ENCODE data around the gene TRIAP1. TPM values are rescaled to one million over a fixed set of nuclear protein-coding genes. Genes with fewer than 3 reads are reported as not detected.

TRIAP1 gene
- total and polyA plus RNA-seq, 2 donors (not counting 3 experiments of a cell fraction or from before 2014, with no cell fraction given) = 26.1 to 46.0 TPM

DNA sequence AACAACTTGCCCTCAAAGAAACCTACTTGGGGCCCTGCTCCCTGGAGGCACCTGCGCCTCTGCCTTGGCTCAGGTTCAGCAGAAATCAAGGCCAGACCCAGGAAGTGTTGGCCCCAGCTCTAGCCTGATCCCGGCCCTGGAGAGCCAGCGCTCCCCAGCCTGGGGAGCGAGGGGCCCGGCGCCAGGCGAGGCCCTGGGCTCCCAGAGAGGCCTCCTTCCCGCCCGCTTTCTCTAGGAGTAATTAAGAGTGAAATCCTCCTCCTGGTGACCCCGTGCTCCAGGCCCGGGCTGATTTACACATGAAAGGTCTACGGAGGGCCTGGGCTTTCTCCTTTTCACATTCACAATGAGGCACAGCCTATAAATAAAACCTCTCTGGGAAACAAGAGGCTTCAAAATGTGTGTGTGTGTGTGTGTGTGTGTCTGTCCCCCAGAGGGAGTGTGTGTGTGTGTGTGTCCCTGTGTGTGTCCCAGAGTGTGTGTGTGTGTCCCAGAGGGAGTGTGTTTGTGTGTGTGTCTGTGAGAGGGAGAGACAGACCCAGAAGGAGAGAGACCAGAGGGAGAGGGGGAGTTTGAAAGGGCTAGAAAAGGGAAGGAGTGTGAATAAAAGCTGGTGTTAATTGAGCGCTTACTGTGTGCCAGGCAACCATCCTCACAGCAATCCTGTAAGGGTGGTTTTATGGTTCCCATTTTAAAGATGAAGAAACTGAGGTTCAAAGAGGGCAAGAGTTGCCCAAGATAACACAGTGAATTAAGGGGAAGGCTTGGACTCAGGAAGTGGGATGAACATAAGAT, 32.1 kb downstream of the TRIAP1 start:
- BruUV-seq (replicated peaks) = no TSS peak
- ChIA-PET CTCF (no interaction called here), POLR2A (no interaction called here)
- Histone ChIP-seq H3K4me2 (ENCODE audit: insufficient read depth, low read length) (no peak overlapping the region), H3K27ac (ENCODE audit: insufficient read depth, low read depth, low read length) (no peak overlapping the region), H3K9me1 (replicated peaks; ENCODE audit: control insufficient read depth, extremely low read depth, insufficient read depth, low read length) (no peaks in the 10 kb centered on the region), H3K4me3 (replicated peaks in 1 of 3; ENCODE audit: insufficient read depth in 1 of 3, low read depth in 1 of 3, low read length in 3 of 3) (no peak overlapping the region), H3K9ac (replicated peaks; ENCODE audit: extremely low read depth, insufficient read depth, low read length) (no peak overlapping the region), H3K4me1 (ENCODE audit: control insufficient read depth, extremely low read depth, insufficient read depth, low read length) (no peaks in the 10 kb centered on the region), H2AFZ (ENCODE audit: low read depth, low read length) (no peak overlapping the region), H3K9me3 (replicated peaks; ENCODE audit: control insufficient read depth, insufficient read depth, low read length) (no peaks in the 10 kb centered on the region), H3K79me2 (ENCODE audit: control insufficient read depth, insufficient read depth, low read length) (no peaks in the 10 kb centered on the region), H3K36me3 (ENCODE audit: control insufficient read depth in 2 of 2, extremely low read depth in 1 of 2, insufficient read depth in 2 of 2, low read length in 2 of 2) (no peaks in the 10 kb centered on the region), H4K20me1 (replicated peaks; ENCODE audit: control insufficient read depth, extremely low read depth, insufficient read depth, low read length) (no peaks in the 10 kb centered on the region), H3K27me3 (ENCODE audit: control insufficient read depth in 2 of 2, insufficient read depth in 2 of 2, low read length in 2 of 2) (no peaks in the 10 kb centered on the region)
- TF ChIP-seq MYC (IDR thresholded peaks at IDR 0.05; ENCODE audit: low read depth, low read length) = no peak
- TF ChIP-seq, protein P1, sequence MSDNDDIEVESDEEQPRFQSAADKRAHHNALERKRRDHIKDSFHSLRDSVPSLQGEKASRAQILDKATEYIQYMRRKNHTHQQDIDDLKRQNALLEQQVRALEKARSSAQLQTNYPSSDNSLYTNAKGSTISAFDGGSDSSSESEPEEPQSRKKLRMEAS (IDR thresholded peaks at IDR 0.05; ENCODE audit: insufficient read depth, insufficient read length) = no peak
- TF ChIP-seq POLR2AphosphoS5 (IDR thresholded peaks at IDR 0.05; ENCODE audit: insufficient read depth, low read depth, low read length) = no peak
- TF ChIP-seq, protein P2, sequence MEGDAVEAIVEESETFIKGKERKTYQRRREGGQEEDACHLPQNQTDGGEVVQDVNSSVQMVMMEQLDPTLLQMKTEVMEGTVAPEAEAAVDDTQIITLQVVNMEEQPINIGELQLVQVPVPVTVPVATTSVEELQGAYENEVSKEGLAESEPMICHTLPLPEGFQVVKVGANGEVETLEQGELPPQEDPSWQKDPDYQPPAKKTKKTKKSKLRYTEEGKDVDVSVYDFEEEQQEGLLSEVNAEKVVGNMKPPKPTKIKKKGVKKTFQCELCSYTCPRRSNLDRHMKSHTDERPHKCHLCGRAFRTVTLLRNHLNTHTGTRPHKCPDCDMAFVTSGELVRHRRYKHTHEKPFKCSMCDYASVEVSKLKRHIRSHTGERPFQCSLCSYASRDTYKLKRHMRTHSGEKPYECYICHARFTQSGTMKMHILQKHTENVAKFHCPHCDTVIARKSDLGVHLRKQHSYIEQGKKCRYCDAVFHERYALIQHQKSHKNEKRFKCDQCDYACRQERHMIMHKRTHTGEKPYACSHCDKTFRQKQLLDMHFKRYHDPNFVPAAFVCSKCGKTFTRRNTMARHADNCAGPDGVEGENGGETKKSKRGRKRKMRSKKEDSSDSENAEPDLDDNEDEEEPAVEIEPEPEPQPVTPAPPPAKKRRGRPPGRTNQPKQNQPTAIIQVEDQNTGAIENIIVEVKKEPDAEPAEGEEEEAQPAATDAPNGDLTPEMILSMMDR (IDR thresholded peaks at IDR 0.05; ENCODE audit: extremely low read depth in 1 of 2, insufficient read depth in 1 of 2, low read depth in 1 of 2, low read length in 2 of 2) = no peak
- no peak for DNase-seq (ENCODE audit: low read depth, low spot score)
- intact Hi-C loops (cut with micrococcal nuclease) (no loop called here), dilution Hi-C loops (cut with MboI; ENCODE audit: extremely low pct_ligation_motif_present, low sequenced_read_pairs) (no loop called here)
- FAIRE-seq = no peak

DNA sequence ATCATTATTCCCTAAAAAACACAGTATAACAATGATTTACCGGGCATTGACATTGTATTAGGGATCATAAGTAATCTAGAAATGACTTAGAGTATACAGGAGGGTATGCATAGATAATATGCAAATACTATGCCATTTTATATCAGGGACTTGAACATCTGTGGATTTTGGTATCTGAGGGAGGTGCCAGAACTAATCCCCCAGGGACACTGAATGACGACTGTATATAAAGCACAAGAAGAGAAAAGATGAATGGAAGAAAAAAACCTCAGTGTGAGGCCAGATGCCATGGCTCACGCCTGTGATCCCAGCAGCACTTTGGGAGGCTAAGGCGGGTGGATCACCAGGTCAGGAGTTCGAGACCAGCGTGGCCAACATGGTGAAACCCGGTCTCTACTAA, 33.8 kb downstream of the TRIAP1 start:
- DNase-seq (ENCODE audit: low read depth, low spot score) = no peak

More for the DNA sequence above, 33.8 kb downstream of the TRIAP1 start:
- Histone ChIP-seq H3K27ac (ENCODE audit: insufficient read depth, low read depth, low read length) (no peak overlapping the region), H3K9ac (replicated peaks; ENCODE audit: extremely low read depth, insufficient read depth, low read length) (no peak overlapping the region), H3K27me3 (ENCODE audit: control insufficient read depth in 2 of 2, insufficient read depth in 2 of 2, low read length in 2 of 2) (no peaks in the 10 kb centered on the region), H3K9me3 (replicated peaks; ENCODE audit: control insufficient read depth, insufficient read depth, low read length) (no peaks in the 10 kb centered on the region), H3K36me3 (ENCODE audit: control insufficient read depth in 2 of 2, extremely low read depth in 1 of 2, insufficient read depth in 2 of 2, low read length in 2 of 2) (no peaks in the 10 kb centered on the region), H3K4me3 (replicated peaks in 1 of 3; ENCODE audit: insufficient read depth in 1 of 3, low read depth in 1 of 3, low read length in 3 of 3) (no peak overlapping the region), H4K20me1 (replicated peaks; ENCODE audit: control insufficient read depth, extremely low read depth, insufficient read depth, low read length) (no peaks in the 10 kb centered on the region), H2AFZ (ENCODE audit: low read depth, low read length) (no peak overlapping the region), H3K79me2 (ENCODE audit: control insufficient read depth, insufficient read depth, low read length) (no peaks in the 10 kb centered on the region), H3K4me2 (ENCODE audit: insufficient read depth, low read length) (no peak overlapping the region), H3K9me1 (replicated peaks; ENCODE audit: control insufficient read depth, extremely low read depth, insufficient read depth, low read length) (no peaks in the 10 kb centered on the region), H3K4me1 (ENCODE audit: control insufficient read depth, extremely low read depth, insufficient read depth, low read length) (no peaks in the 10 kb centered on the region)
- ChIA-PET POLR2A (no interaction called here), CTCF (no interaction called here)
- FAIRE-seq = no peak
- TF ChIP-seq, protein P2 (IDR thresholded peaks at IDR 0.05; ENCODE audit: extremely low read depth in 1 of 2, insufficient read depth in 1 of 2, low read depth in 1 of 2, low read length in 2 of 2) = no peak
- TF ChIP-seq GATA2 (IDR thresholded peaks at IDR 0.05; ENCODE audit: insufficient read depth, insufficient read length, low read depth, low read length) = no peak
- no peak for TF ChIP-seq POLR2A (IDR thresholded peaks at IDR 0.05; ENCODE audit: low read depth, low read length)
- no peak for TF ChIP-seq JUN (IDR thresholded peaks at IDR 0.05; ENCODE audit: borderline replicate concordance, insufficient read depth, insufficient read length, low read depth)
- no peak for TF ChIP-seq EZH2 (IDR thresholded peaks at IDR 0.05; ENCODE audit: borderline replicate concordance, low read depth, low read length, severe bottlenecking)
- no peak for TF ChIP-seq FOS (IDR thresholded peaks at IDR 0.05; ENCODE audit: borderline replicate concordance, insufficient read depth, low read length)
- no peak for TF ChIP-seq MYC (IDR thresholded peaks at IDR 0.05; ENCODE audit: low read depth, low read length)
- TF ChIP-seq, protein P1 (IDR thresholded peaks at IDR 0.05; ENCODE audit: insufficient read depth, insufficient read length) = no peak
- TF ChIP-seq POLR2AphosphoS5 (IDR thresholded peaks at IDR 0.05; ENCODE audit: insufficient read depth, low read depth, low read length) = no peak
- intact Hi-C loops (cut with micrococcal nuclease) = no loop called here
- dilution Hi-C loops (cut with MboI; ENCODE audit: extremely low pct_ligation_motif_present, low sequenced_read_pairs) = no loop called here
- no TSS peak for BruUV-seq (replicated peaks)
